Endothelial cell of umbilical vein (primary cell): ENCODE measurements around the gene TMED5.

Experiments
- CTCF ChIP-seq, 2 donors: IDR thresholded peaks; 1 replicate in 1 of 2; 2 replicates in 1 of 2; pipeline ENCODE4 v1.5.1; 2011; ENCODE audit warnings: low read length in 2 of 2, mild to moderate bottlenecking in 2 of 2, moderate library complexity in 2 of 2, control low read depth in 1 of 2, inconsistent platforms in 1 of 2, low read depth in 1 of 2; ENCODE audit not compliant: insufficient read depth in 1 of 2; ENCODE audit errors: extremely low read depth in 1 of 2
- EZH2 ChIP-seq: IDR thresholded peaks from 2 replicates; pipeline ENCODE4 v1.6.1; 2012; ENCODE audit warnings: borderline replicate concordance, low read depth, mild to moderate bottlenecking, moderate library complexity, low read length, inconsistent platforms; ENCODE audit not compliant: severe bottlenecking
- GATA2 ChIP-seq: IDR thresholded peaks from 2 replicates; pipeline ENCODE4 v1.7.0; 2011; ENCODE audit warnings: low read depth, mild to moderate bottlenecking, moderate library complexity, mixed read lengths, low read length; ENCODE audit not compliant: insufficient read length, insufficient read depth
- JUN ChIP-seq: IDR thresholded peaks from 2 replicates; pipeline ENCODE4 v1.6.1; 2011; ENCODE audit warnings: borderline replicate concordance, low read depth; ENCODE audit not compliant: insufficient read length, insufficient read depth
- POLR2AphosphoS5 ChIP-seq: IDR thresholded peaks from 2 replicates; pipeline ENCODE4 v1.6.1; 2012; ENCODE audit warnings: low read depth, mild to moderate bottlenecking, control low read depth, low read length, moderate library complexity; ENCODE audit not compliant: insufficient read depth

GRCh38 chr1:93140106-93140505 lies 40.1 kb downstream of the TMED5 start:
- TF ChIP-seq CTCF (IDR thresholded peaks at IDR 0.05; ENCODE audit: extremely low read depth in 1 of 2, insufficient read depth in 1 of 2, low read depth in 1 of 2, low read length in 2 of 2), result no peak
- TF ChIP-seq EZH2, result no peak
- TF ChIP-seq GATA2, result no peak
- no peak for TF ChIP-seq POLR2AphosphoS5
- no peak for TF ChIP-seq JUN
